Stimulated activated CD4-positive, alpha-beta T cell treated with anti-CD3 and anti-CD28 coated beads, Interleukin-15, amount 100 ng/mL, for 24 hours (primary cell): ENCODE measurements around the gene MRGPRD.

ENCODE experiments used
- DNase-seq: peaks from one replicate; pipeline ENCODE4 v3.0.0-alpha.2; 2020

The MRGPRD gene

DNA sequence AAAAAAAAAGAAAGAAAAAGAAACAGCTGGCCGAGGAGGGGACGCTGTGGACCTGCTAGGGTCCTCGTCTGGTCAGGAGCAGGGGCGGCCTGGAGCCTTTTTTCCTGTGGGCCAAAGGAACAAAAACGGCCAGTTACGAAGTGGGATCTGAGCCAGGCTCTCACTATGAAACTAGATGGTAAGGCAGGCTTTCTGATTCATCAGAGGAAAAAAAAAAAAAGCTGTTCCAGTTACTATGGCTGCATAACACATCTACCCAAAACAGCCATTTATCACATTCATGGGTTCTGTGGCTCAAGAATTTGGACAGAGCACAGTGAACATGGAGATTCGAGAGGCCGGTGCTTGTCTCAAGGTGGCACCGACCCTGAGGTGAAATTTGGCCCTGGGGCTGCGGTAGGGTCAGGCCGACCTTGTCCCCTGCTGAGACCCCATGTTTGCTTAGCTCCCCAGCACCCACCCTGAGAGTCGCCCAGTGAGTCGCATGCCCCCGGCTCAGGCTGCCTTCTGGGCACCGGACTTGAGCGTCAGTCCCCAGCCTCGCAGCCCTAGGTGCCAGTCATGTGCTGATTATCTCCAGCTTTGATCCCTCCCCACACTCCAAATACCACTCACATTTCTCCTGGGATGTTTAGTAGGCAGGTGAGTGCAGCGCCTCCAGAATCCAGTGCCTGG, 34.2 kb downstream of the MRGPRD start:
- no peak for DNase-seq

DNA sequence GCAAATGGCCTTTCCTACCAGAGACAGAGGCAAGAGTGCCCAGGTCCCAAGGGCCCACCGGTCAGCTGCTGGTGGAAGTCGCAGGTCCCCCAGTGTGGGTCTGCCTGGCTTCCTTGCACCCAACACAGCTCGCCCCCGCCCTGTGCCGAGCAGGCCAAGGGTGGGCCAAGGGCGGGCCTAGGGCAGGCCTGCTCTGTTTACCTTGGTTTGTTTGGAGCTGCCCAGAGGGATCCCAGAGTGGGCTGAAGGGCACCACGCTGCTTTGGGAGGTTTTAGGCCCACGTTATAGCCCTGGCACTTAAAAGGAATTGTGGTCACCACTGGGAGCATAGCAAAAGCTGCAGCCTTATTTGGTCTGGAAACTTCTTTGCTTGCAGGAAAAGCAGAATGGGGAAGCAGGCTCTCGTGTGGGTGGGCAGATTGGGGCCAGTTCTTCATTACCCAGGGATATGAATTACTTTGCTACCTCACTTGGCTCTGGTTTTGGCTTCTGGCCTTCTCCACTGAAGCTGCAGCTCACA, 38.0 kb downstream of the MRGPRD start:
- no peak for DNase-seq

DNA sequence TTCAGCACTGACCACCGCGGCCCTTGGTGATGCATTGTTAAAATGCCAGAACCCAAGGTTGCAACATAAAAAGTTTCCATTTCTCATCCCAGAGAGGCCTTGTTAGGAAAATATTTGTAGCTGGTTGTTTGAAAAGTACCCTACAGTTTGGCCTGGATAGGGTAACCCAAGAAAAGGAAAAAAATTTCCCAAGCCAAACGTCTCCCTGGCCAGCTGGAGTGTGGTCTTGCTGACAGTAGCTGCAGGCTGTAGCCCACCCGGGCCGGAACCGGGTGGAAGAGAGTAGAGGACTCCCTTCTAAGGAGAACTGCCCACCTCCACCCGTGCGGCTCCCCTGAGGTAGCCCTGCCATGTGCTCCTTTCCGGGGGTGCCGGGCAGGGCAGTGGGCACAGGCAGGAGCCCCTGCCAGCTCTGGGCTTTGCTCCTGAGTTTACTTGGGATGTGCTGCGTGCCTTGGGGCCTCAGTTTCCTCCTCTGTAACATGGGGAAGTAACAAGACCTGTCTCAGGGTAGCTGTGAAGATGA, 38.6 kb downstream of the MRGPRD start:
- DNase-seq: no peak

DNA sequence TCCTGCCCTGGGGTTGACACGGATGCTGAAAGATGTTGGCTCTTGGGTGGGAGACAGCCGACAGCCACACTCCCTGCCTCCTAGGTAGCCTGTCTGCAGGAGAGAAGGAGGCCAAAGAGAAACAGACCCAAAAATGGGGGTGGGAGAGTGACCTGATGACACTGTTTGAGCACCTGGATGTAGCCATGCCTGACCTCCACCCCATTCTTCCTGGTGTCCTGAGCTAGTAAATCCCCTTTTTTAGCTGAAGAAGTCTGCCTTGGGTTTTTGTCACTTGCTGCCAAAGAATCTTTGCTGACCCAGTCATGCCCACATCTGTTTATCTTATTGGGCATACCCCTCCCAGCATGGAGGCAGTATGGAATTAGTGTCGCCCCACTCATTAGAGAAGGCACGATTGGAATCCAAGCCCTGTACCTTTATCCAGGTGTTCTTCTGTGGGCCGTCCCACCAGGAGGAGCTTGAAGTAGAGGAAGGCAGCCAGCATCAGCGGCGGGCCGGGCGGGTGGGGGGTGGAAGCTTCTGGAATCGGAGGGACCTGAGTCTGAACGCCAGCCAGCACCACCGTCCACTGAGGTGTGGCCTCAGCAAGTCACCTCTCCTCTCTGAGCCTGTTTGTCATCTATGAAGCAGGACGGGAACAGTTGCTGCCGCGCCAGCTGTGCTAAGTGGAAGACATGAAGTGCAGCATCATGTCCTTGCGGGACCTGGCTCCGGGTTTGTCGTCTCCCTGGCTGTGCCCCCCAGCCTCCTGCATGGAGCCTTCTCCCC, 39.3 kb downstream of the MRGPRD start:
- DNase-seq: no peak

DNA sequence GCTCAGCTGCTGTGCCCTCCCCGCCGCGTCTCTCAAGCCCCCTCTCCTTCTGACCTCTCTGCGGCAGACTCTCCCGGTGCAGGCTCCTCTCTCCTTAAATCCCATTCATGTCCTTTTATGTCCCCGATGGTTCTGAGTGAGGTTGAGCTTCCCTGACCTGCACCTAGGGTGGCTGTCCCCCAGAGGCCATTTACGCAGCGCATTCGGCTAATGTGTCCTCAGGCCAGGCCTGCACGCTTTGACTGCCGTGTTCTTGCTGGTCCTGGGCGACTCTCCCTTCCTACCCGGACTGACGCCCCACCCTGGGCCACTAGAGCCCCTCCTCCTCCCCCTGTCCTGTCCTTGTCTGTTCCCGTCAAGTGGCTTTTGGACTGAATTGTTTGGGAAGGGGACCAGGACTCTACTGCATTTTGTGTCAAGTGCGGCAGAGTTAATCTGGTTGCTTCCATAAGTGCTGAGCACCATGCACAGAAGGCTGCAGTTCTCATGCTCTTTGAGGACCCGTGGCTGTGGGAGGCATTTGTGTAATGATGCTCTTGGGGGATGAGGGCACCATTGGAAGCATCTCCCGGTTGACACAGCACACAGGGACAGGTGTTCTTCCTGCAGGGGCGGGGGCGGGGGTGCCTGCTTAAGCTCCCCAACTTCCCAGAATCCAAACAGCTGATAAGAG, 40.0 kb downstream of the MRGPRD start:
- no peak for DNase-seq

DNA sequence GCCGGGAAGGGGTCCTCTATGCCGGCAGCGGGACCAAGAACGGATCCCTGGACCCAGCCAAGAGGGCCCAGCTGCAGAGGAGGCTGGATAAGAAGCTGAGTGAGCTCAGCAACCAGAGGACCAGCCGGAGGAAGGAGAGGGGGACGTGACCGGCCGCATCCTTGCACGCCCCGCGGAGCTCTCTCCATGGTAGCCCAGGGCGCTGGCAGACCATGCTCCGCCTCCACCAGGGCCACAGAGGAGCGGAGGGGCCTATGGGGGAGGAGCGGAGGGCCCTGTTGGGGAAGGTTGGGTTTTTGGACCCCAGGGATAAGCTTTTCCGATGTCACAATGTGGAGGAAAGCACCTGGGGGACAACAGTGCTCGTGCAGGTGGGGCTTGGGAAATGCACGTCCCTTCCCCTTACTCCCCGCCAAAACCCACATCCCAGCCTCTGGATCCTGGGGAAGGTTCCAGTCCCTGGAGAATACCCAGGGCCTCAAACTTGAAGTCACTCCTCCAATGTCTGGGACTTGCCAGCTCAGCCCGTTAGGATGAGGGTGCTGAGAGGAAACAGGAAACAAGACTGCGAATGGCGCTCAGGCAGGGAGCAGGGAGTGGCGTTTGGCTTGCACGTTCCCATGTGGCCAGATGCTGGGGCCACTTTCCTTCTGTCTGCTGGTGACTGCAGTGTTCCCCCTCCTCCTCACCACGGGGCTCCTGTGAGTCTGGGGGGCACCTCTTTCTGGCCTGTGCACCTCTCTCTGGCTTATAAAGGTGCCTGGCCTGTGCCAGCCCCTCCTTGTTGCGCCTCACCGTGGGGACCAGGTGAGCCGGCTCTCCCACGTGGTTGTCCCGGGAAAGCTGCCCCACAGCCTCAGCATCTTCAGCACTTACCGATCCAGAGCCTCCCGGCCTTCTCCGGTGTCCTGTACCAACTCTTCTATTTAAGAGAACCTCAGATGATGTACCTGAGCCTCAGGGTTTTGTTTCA, 40.9 kb downstream of the MRGPRD start:
- DNase-seq: no peak

DNA sequence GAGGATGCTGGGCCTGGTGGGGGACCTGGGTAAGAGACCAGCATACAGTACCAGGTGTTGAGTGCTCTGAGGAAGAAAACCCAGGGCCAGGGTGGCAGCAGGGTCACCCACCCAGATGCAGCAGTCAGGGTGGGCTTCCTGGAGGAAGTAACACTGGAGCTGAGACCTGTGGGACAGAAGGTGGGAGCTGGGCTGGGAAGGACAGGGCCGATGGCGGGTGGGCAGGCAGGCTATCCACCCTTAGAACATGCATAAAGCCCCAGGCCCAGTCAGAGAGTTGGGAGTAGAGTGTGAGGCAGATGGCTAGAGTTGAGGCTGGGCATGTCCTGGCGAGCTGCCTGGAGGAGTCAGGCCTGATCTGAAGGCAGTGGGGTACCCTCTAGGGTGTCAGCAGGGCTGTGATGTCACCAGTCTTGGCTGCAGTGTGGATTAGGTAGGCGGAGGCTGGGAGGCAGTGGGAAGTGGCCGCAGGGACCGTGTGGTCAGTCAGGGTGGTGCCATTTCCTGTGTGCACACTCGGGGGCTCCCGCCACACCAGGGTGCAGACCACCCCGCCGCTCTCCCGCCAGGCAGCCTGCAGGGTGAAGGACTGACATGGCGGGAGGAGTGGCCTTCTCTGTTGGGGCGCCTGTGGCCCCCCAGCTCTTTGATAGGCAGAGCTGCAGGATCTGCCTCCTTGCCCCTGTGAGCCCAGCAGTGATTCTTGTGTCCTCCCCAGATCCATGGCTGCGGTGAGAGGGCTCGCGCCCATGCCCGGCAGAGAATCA, 41.8 kb downstream of the MRGPRD start:
- DNase-seq: no peak

DNA sequence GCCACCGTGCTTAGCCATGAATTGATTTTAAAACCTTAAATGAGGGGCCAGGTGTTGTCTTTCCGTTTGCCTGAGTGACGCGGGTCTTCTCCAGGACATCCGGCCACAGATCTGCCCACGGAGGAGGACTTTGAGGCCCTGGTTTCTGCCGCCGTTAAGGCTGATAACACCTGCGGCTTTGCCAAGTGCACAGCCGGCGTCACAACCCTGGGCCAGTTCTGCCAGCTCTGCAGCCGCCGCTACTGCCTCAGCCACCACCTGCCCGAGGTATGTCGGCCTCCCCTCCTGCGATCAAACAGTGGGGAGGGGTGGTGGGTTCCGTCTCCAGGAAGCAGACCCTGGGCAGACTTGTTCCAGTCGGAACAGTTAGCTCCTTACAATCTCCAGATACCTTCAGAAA, 42.7 kb downstream of the MRGPRD start:
- no peak for DNase-seq

DNA sequence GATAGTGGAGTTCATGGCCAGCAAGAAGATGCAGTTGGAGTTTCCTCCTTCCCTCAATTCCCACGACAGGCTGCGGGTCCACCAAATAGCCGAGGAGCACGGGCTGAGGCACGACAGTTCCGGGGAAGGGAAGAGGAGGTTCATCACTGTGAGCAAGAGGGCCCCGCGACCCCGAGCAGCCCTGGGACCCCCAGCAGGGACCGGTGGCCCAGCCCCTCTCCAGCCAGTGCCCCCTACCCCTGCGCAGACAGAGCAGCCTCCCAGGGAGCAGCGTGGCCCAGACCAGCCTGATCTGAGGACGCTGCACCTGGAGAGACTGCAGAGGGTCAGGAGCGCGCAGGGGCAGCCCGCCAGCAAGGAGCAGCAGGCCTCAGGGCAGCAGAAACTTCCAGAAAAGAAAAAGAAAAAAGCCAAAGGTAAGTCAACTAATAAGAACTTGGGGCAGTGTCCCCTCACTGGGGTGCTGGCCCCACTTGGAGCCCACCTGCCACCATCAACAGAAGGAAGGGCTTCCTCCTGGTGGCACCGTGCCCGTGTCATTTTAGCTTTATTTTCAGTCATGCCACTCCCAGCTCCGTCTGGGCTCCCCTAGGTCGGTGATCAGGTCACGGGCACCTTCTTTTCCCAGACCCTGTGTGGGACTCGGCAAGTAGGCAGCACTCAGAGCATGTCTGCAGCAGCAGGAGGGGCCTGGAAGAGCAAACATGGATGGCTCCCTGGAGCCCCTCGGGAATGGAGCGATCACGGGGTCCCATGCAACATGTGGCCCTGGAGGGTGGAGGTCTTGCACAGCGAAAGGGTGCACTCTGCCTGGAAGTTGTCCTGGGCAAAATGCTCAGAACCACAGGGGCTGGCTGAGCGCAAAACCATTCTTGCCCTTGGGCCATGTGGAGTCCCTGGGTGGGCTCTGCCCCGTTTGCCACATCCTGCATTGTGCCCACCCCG, 43.8 kb downstream of the MRGPRD start:
- no peak for DNase-seq

DNA sequence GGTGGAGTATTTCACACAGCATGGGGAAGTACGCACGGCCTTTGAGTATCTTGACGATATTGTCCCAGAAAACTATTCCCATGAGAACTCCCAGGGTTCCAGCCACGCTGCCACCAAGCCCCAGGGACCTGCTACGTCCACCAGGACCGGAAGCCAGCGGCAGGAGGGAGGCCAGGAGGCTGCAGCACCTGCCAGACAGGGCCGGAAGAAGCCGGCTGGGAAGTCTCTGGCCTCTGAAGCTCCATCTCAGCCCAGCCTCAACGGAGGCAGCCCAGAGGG, 44.5 kb downstream of the MRGPRD start:
- DNase-seq: no peak

DNA sequence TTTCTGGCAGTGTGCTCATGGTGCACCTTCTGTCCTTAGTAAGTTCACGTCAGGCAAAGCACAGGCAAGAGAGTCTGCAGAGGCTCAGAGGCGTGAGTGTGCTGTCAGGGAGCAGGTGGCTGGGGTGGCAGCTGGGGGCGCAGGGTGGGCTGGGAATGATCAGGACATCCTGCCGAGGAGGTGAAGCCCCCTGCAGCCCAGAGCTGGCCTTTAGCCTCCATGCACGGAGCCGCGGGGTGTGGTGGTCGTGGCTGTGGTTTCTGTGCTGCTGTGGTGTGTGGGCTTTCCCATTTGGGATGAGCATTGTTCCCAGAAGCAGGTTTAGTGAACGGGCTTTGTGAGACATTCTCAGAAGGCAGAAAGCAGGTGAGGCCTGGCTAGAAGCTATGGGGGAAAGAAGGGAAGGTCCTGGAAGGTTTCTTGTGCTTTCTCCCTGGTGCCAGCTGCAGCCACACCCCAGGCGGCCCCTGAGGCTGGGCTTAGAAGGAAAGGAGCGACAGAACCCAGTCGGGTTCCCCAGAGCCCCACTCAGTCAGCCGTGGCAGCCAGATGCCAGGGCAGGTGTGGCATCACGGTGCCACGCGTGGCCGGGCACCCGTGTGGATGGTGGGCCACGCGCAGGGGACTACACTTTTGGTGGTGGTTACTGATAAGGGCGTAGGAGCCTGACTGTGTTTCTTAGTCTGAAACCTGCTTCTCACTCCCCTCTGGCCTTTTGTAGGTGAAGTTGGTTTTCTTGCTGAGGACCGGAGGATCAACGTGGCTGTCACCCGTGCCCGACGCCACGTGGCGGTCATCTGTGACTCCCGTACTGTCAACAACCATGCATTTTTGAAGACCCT, 45.0 kb downstream of the MRGPRD start:
- no peak for DNase-seq

DNA sequence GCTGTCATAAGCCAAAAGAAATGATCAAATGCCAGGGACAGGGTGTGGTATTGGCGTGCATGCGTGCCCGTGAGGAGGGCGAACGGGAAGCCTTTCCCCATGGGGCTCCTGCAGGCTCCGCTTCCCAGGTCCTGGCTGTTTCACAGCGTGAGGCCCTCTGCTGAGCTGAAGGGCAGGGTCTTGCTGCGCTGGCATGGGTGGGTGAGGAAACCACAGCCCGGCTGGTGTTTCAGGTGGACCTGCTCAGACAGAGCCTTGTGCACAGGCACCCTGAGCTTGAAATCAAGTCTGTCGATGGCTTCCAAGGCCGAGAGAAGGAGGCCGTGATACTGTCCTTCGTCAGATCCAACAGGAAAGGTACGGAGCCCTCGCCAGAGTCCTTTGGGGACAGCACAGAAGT, 45.7 kb downstream of the MRGPRD start:
- DNase-seq: no peak

DNA sequence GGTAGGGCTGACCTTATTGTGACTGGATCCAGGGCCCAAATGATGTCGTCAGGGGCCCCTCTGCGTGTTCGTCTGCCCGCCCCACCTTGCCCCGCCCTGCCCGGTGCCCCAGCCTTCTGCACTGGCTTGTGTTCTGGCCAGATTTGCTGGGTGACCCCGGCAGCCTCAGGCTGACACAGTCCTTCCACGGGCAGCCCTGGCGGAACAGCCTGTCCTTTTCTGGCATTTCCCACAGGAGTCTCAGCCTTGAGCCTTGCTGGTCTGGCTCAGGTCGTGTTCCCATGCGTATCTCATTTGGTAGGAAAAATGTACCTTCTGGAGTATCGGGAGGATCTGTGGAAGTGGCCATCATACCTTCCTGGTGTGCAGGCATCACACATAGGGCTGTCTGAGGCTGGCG, 46.1 kb downstream of the MRGPRD start:
- DNase-seq: no peak

DNA sequence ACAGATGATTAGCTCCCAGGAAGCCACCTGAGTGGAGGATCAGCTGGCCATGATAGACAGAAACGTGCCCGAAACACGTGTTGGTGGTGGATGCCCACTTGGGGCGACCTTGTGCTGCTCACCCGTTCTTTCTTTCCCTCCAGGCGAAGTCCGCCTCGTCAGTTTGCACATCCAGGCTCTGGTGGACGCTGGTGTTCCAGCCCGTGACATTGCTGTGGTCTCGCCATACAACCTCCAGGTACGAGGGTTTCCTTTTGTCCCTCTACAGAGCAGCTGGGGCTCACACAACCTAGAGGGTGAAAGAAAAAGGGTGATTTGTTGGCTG, 46.5 kb downstream of the MRGPRD start:
- DNase-seq: no peak

DNA sequence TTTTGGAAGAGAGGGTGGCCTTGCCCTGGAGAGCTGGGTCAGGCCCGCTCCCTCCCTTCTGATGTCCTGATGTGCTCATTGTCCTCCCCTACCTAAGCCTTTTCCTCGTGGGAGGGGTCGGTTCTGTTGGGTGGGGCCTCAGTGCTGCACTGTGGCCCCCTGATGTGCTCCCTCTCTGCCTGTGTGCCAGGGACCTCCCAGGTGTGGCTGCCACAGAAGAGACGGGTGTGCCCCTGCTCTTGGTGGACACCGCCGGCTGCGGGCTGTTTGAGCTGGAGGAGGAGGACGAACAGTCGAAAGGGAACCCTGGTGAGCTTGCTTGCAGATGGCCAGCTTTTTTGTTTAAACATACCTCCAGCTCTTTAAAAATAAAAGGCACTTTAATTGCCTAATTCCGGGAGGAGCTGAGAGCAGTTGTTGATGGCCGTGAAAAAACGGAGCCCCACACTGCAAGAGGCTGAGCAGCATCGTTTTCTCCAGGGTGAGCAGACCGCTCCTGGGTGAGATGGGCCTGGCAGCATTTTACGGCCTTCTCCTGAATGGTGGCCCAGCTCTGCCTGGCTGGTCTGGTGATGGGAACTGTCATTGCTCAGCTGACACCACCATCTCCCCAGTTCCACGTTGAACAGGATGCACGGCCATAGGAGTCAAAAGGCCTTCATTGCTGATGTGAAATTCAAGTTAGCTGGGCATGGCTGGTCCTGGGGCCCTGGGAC, 47.0 kb downstream of the MRGPRD start:
- DNase-seq: no peak

DNA sequence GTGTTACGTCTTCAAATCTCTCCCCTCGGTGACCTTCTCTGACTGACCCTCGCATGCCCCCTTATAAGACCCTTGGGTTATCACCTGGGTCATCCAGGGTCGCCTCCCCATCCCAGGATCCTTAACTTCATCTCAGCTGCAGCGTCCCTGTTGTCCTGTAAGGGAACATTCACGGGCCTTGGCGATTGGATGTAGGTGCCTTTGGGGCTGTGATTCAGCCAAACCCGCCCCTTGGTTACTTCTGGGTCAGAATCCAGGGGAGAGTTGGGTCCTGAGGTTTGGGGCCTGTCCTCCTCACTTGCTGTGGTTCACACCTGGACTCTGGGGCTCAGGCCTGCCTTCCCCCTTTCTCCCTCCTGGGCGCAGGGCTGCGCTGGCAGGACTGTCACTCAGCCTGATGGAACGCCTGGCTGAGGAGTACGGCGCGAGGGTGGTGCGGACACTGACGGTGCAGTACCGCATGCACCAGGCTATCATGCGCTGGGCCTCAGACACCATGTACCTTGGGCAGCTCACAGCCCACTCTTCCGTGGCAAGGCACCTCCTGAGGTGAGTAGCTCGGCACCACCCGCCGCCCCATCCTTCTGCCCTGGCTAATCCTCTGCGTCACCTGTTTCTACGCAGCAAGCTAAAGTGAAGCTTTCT, 47.7 kb downstream of the MRGPRD start:
- no peak for DNase-seq

DNA sequence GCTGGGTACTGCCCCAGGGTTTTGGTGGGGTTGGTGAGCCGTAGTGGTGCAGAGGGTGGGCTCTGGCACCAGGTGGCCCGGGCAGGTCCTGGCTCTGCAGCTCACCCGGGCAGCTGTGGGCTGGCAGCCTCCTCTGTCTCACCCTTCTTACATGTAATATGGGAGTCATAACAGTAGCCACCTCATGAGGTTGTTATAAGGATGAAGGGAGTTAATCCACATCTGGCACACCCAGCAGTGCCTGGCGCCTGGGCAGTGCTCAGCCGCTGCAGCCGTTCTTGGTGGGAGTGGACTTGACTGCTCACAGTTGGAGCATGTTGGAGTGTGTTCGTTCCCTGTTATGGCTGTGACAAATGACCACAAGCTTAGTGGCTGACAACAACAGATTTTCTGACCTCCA, 48.4 kb downstream of the MRGPRD start:
- no peak for DNase-seq

DNA sequence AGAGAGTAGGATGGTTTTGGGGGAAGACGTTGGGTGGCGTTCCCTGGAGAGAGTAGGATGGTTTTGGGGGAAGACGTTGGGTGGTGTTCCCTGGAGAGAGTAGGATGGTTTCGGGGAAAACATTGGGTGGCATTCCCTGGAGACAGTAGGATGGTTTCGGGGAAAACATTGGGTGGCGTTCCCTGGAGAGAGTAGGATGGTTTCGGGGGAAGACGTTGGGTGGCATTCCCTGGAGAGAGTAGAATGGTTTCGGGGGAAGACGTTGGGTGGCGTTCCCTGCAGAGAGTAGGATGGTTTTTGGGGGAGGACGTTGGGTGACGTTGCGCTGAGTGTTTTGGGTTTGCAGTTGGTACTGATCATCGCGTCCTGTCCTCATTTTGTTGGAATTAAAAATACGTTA, 48.9 kb downstream of the MRGPRD start:
- DNase-seq: no peak
